Frontal cortex (tissue), 4 donors: ENCODE measurements around the gene HABP2. TPM values are rescaled to one million over a fixed set of nuclear protein-coding genes. Genes with fewer than 3 reads are reported as not detected.

Experiments
- DNase-seq, 2 donors: peaks; one replicate each; pipeline ENCODE4 v3.0.0; 2012; ENCODE audit warnings: low spot score in 2 of 2
- FAIRE-seq: peaks from 2 replicates; lab custom pipeline; 2012; peaks lifted over from hg19 to GRCh38; lab: Jason Lieb, UNC
- total RNA-seq: library from RNA; depleted of rRNA; stranded (reverse); fragments of >200 nt; gene quantifications from one replicate; pipeline ENCODE4 v1.2.3, GENCODE V29; 2014
- donor health status: control.
- donor health status: control.
- donor health status: control.

HABP2 gene
- total RNA-seq, 1 donor from 2014 or later, result not detected

GRCh38 chr10:113589201-113589770 lies 36.4 kb downstream of the HABP2 start:
- DNase-seq, result no peak
- FAIRE-seq, result no peak

GRCh38 chr10:113590581-113590980 lies 37.7 kb downstream of the HABP2 start:
- no peak for DNase-seq
- no peak for FAIRE-seq

GRCh38 chr10:113592380-113592779 lies 39.5 kb downstream of the HABP2 start:
- FAIRE-seq (no peak), DNase-seq (no peak)

- DNase-seq, result no peak
Observed at GRCh38 chr10:113594652-113595051, 41.8 kb downstream of the HABP2 start.

GRCh38 chr10:113600569-113600968 lies 47.7 kb downstream of the HABP2 start:
- no peak for DNase-seq
- FAIRE-seq, result no peak

More at GRCh38 chr10:113594652-113595051, 41.8 kb downstream of the HABP2 start:
- no peak for FAIRE-seq

GRCh38 chr10:113603057-113603777 lies 50.4 kb downstream of the HABP2 start:
- FAIRE-seq (no peak), DNase-seq (no peak)

GRCh38 chr10:113604572-113604971 lies 51.7 kb downstream of the HABP2 start:
- no peak for FAIRE-seq

GRCh38 chr10:113605268-113605978 lies 52.6 kb downstream of the HABP2 start:
- FAIRE-seq, result no peak
- no peak for DNase-seq

More at GRCh38 chr10:113604572-113604971, 51.7 kb downstream of the HABP2 start:
- no peak for DNase-seq

GRCh38 chr10:113609704-113610108 lies 56.9 kb downstream of the HABP2 start:
- FAIRE-seq (no peak), DNase-seq (no peak)

- FAIRE-seq (no peak), DNase-seq (no peak)
Observed at GRCh38 chr10:113610631-113611601, 58.1 kb downstream of the HABP2 start.

- DNase-seq (no peak), FAIRE-seq (no peak)
Observed at GRCh38 chr10:113612154-113612553, 59.3 kb downstream of the HABP2 start.

GRCh38 chr10:113613427-113613826 lies 60.6 kb downstream of the HABP2 start:
- no peak for DNase-seq
- no peak for FAIRE-seq

- no peak for DNase-seq
- no peak for FAIRE-seq
Observed at GRCh38 chr10:113613977-113614690, 61.3 kb downstream of the HABP2 start.

- DNase-seq, result peak in 1 of 2 donors; percentile 32
- peak; percentile 17 for FAIRE-seq
Observed at GRCh38 chr10:113616244-113617074, 63.6 kb downstream of the HABP2 start.

- DNase-seq (no peak), FAIRE-seq (no peak)
Observed at GRCh38 chr10:113617086-113617485, 64.2 kb downstream of the HABP2 start.

GRCh38 chr10:113618338-113618737 lies 65.5 kb downstream of the HABP2 start:
- FAIRE-seq (no peak), DNase-seq (no peak)

GRCh38 chr10:113619401-113619800 lies 66.5 kb downstream of the HABP2 start:
- DNase-seq (no peak), FAIRE-seq (no peak)

- FAIRE-seq, result no peak
- no peak for DNase-seq
Observed at GRCh38 chr10:113620511-113620910, 67.7 kb downstream of the HABP2 start.
